Measurements from ENCODE around the gene GSG1L.

GSG1L gene

GRCh38 chr16:28107232-28107631, 43.7 kb upstream of the GSG1L start:
- H3K27me3 ChIP-seq (ENCODE audit: insufficient read depth, poor library complexity, severe bottlenecking), result no peaks in the 10 kb centered on the region
- DNase-seq (ENCODE audit: low read depth in 1 of 2, low spot score in 1 of 2), result no peak
- H3K4me3 ChIP-seq (replicated peaks; ENCODE audit: insufficient read depth, low read length), result no peak overlapping the region
- TF ChIP-seq POLR2AphosphoS5 (IDR thresholded peaks at IDR 0.05; ENCODE audit: low read depth) (no peak), GABPA (IDR thresholded peaks at IDR 0.05; ENCODE audit: low read depth) (no peak), SPI1 (IDR thresholded peaks at IDR 0.05; ENCODE audit: borderline replicate concordance, low read depth) (no peak), REST (IDR thresholded peaks at IDR 0.05; ENCODE audit: insufficient replicate concordance, low read depth) (no peak), CTCF (IDR thresholded peaks at IDR 0.05; ENCODE audit: insufficient read depth, low read length) (no peak)
- H3K27ac ChIP-seq (replicated peaks), result no peak overlapping the region

- no peak for DNase-seq (ENCODE audit: low read depth in 1 of 2, low spot score in 1 of 2)
- no peaks in the 10 kb centered on the region for H3K27me3 ChIP-seq (ENCODE audit: insufficient read depth, poor library complexity, severe bottlenecking)
- H3K27ac ChIP-seq (replicated peaks), result no peak overlapping the region
- TF ChIP-seq REST (IDR thresholded peaks at IDR 0.05; ENCODE audit: insufficient replicate concordance, low read depth) (no peak), GABPA (IDR thresholded peaks at IDR 0.05; ENCODE audit: low read depth) (no peak), CTCF (IDR thresholded peaks at IDR 0.05; ENCODE audit: insufficient read depth, low read length) (no peak), SPI1 (IDR thresholded peaks at IDR 0.05; ENCODE audit: borderline replicate concordance, low read depth) (no peak), POLR2AphosphoS5 (IDR thresholded peaks at IDR 0.05; ENCODE audit: low read depth) (no peak)
- H3K4me3 ChIP-seq (replicated peaks; ENCODE audit: insufficient read depth, low read length), result no peak overlapping the region
These were observed 43.1 kb upstream of the GSG1L start for GRCh38 chr16:28106467-28107215.

GRCh38 chr16:28105954-28106353, 42.4 kb upstream of the GSG1L start:
- Histone ChIP-seq H3K27me3 (ENCODE audit: insufficient read depth, poor library complexity, severe bottlenecking) (no peaks in the 10 kb centered on the region), H3K4me3 (replicated peaks; ENCODE audit: insufficient read depth, low read length) (no peak overlapping the region), H3K27ac (replicated peaks) (no peak overlapping the region)
- no peak for DNase-seq (ENCODE audit: low read depth in 1 of 2, low spot score in 1 of 2)
- TF ChIP-seq CTCF (IDR thresholded peaks at IDR 0.05; ENCODE audit: insufficient read depth, low read length), result no peak
- TF ChIP-seq SPI1 (IDR thresholded peaks at IDR 0.05; ENCODE audit: borderline replicate concordance, low read depth), result no peak
- TF ChIP-seq GABPA (IDR thresholded peaks at IDR 0.05; ENCODE audit: low read depth), result no peak
- TF ChIP-seq POLR2AphosphoS5 (IDR thresholded peaks at IDR 0.05; ENCODE audit: low read depth), result no peak
- no peak for TF ChIP-seq REST (IDR thresholded peaks at IDR 0.05; ENCODE audit: insufficient replicate concordance, low read depth)

All from HL-60 (cell line).